BE2C (cell line): ENCODE results near the gene COL25A1.

Experiments
- DNase-seq: peaks from one replicate; pipeline ENCODE4 v3.0.0-alpha.2; 2020
- H3K27me3 ChIP-seq: fragments of 250-450 bp; sonication (Bioruptor Pico); 2 replicates; pipeline ENCODE4 v1.5.1; 2020; ENCODE audit warnings: mild to moderate bottlenecking
- H3K36me3 ChIP-seq: fragments of 250-450 bp; sonication (Bioruptor Pico); 2 replicates; pipeline ENCODE4 v1.5.1; 2020; ENCODE audit warnings: mild to moderate bottlenecking
- H3K4me1 ChIP-seq: fragments of 250-450 bp; sonication (Bioruptor Pico); 2 replicates; pipeline ENCODE4 v1.5.1; 2020
- H3K4me3 ChIP-seq: 2 replicates; pipeline ENCODE4 v1.5.1; 2011; ENCODE audit warnings: low read depth, low read length
- H3K9me3 ChIP-seq: fragments of 250-450 bp; sonication (Bioruptor Pico); 2 replicates; pipeline ENCODE4 v1.5.1; 2020
- CTCF ChIP-seq: IDR thresholded peaks from 2 replicates; pipeline ENCODE4 v1.5.1; 2012; ENCODE audit warnings: mild to moderate bottlenecking, low read depth, low read length

Gene COL25A1

GRCh38 chr4:108947526-108947925, 354.9 kb downstream of the COL25A1 start:
- DNase-seq = no peak
- H3K4me3 ChIP-seq = no peak overlapping the region
- TF ChIP-seq CTCF = no peak
- H3K36me3 ChIP-seq = no peaks in the 10 kb centered on the region
- H3K4me1 ChIP-seq = no peaks in the 10 kb centered on the region
- H3K27me3 ChIP-seq = no peaks in the 10 kb centered on the region
- no peaks in the 10 kb centered on the region for H3K9me3 ChIP-seq

DNA sequence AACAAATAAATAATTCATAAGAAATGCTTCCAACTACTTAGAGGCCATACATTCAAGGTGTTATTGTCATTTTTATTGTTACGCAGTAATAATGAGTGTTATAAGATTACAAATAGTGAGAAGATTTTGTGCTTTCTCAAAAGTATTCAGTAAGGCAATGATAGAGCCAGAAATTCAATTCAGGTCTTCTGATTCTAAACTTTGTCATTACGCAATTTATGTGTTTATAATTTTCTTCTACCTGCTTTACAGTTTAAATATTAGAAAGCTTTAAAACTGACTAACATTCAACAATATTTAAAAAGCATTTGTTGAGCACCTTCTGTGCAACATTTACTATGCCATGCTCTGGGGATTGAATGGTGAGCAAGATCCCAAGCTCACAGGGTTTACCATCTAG, 356.2 kb downstream of the COL25A1 start:
- Histone ChIP-seq H3K27me3 (no peaks in the 10 kb centered on the region), H3K4me1 (no peaks in the 10 kb centered on the region), H3K36me3 (no peaks in the 10 kb centered on the region), H3K4me3 (no peak overlapping the region), H3K9me3 (no peaks in the 10 kb centered on the region)
- no peak for DNase-seq
- no peak for TF ChIP-seq CTCF

GRCh38 chr4:108943976-108944591, 358.4 kb downstream of the COL25A1 start:
- no peak for TF ChIP-seq CTCF
- no peaks in the 10 kb centered on the region for H3K36me3 ChIP-seq
- no peaks in the 10 kb centered on the region for H3K4me1 ChIP-seq

GRCh38 chr4:108943371-108943770, 359.1 kb downstream of the COL25A1 start:
- no peaks in the 10 kb centered on the region for H3K27me3 ChIP-seq
- no peaks in the 10 kb centered on the region for H3K4me1 ChIP-seq
- no peak for TF ChIP-seq CTCF
- DNase-seq = no peak
- H3K9me3 ChIP-seq = no peaks in the 10 kb centered on the region
- H3K36me3 ChIP-seq = no peaks in the 10 kb centered on the region
- no peak overlapping the region for H3K4me3 ChIP-seq

More at GRCh38 chr4:108943976-108944591, 358.4 kb downstream of the COL25A1 start:
- no peak overlapping the region for H3K4me3 ChIP-seq
- H3K27me3 ChIP-seq = no peaks in the 10 kb centered on the region
- no peaks in the 10 kb centered on the region for H3K9me3 ChIP-seq
- DNase-seq = no peak

- no peaks in the 10 kb centered on the region for H3K4me1 ChIP-seq
- TF ChIP-seq CTCF = no peak
- no peaks in the 10 kb centered on the region for H3K27me3 ChIP-seq
- H3K4me3 ChIP-seq = no peak overlapping the region
- no peaks in the 10 kb centered on the region for H3K9me3 ChIP-seq
- H3K36me3 ChIP-seq = no peaks in the 10 kb centered on the region
- no peak for DNase-seq
Observed at GRCh38 chr4:108941904-108942430, 360.5 kb downstream of the COL25A1 start.

GRCh38 chr4:108940634-108941033, 361.8 kb downstream of the COL25A1 start:
- Histone ChIP-seq H3K9me3 (no peaks in the 10 kb centered on the region), H3K36me3 (no peaks in the 10 kb centered on the region), H3K27me3 (no peaks in the 10 kb centered on the region), H3K4me1 (no peaks in the 10 kb centered on the region), H3K4me3 (no peak overlapping the region)
- no peak for TF ChIP-seq CTCF
- no peak for DNase-seq
